ENCODE measurements around the gene SLC46A1. TPM values are rescaled to one million over a fixed set of nuclear protein-coding genes. Genes with fewer than 3 reads are reported as not detected.

The SLC46A1 gene
- total and polyA plus RNA-seq, 9 of the 15 experiments (the other 6 are each of a cell fraction or from before 2014, with no cell fraction given), result 0.24 to 5.5 (median 3.1) TPM

Small RNA genes within 50 kb of the gene (microRNA-seq; reads per million reads assigned to microRNA genes)
- 1.1 reads per million, percentile 10 among the genes with 10 or more reads in this experiment for gene MIR4723 (ENCODE audit: borderline microRNAs expressed)

Other genes starting within 250 kb of the SLC46A1 start
Only the 7 nearest of the 15 such genes appear.
- gene IFT20, start 70.7 kb downstream of the SLC46A1 start, total RNA-seq (2014; rRNA removed), result 25.1 and 25.5 TPM in 2 replicates
- gene IFT20, start 70.7 kb downstream of the SLC46A1 start, total RNA-seq (2014; rRNA removed; fragmentation: Illumina TruSeq; extraction: Trizol), result 20.9 and 26.8 TPM in 2 replicates
- gene IFT20, start 70.7 kb downstream of the SLC46A1 start, total RNA-seq (2015; rRNA removed; fragmentation: Illumina TruSeq; extraction: Trizol), result 14.3 and 14.6 TPM in 2 replicates
- 20.1 and 25.2 TPM in 2 replicates for gene IFT20, start 70.7 kb downstream of the SLC46A1 start, total RNA-seq (2021)
- 35.8 and 38.6 TPM in 2 replicates for gene IFT20, start 70.7 kb downstream of the SLC46A1 start, polyA plus RNA-seq (2011; rRNA removed)
- 19.0 and 19.4 TPM in 2 replicates for gene IFT20, start 70.7 kb downstream of the SLC46A1 start, polyA plus RNA-seq (2014; fragmentation: Illumina TruSeq; extraction: Trizol)
- 10 to 100 TPM; 11.2 to 17.7 TPM for gene IFT20, start 70.7 kb downstream of the SLC46A1 start, polyA plus RNA-seq (2014; fragmentation: Nextera tagmentation; extraction: Ambion mirVana)
- 37.6 and 45.4 TPM in 2 replicates for gene IFT20, start 70.7 kb downstream of the SLC46A1 start, polyA plus RNA-seq (2014; rRNA removed)
- gene TNFAIP1, start 70.5 kb downstream of the SLC46A1 start, total RNA-seq (2014; rRNA removed), result 9.0 and 15.1 TPM in 2 replicates
- gene TNFAIP1, start 70.5 kb downstream of the SLC46A1 start, total RNA-seq (2014; rRNA removed; fragmentation: Illumina TruSeq; extraction: Trizol), result 6.3 and 8.2 TPM in 2 replicates
- 7.7 and 8.0 TPM in 2 replicates for gene TNFAIP1, start 70.5 kb downstream of the SLC46A1 start, total RNA-seq (2015; rRNA removed; fragmentation: Illumina TruSeq; extraction: Trizol)
- 18.9 and 20.1 TPM in 2 replicates for gene TNFAIP1, start 70.5 kb downstream of the SLC46A1 start, total RNA-seq (2021)
- 13.7 and 18.8 TPM in 2 replicates for gene TNFAIP1, start 70.5 kb downstream of the SLC46A1 start, polyA plus RNA-seq (2011; rRNA removed)
- gene TNFAIP1, start 70.5 kb downstream of the SLC46A1 start, polyA plus RNA-seq (2014; fragmentation: Illumina TruSeq; extraction: Trizol), result 15.2 and 15.4 TPM in 2 replicates
- 1 to 10 TPM; 2.1 to 2.9 TPM for gene TNFAIP1, start 70.5 kb downstream of the SLC46A1 start, polyA plus RNA-seq (2014; fragmentation: Nextera tagmentation; extraction: Ambion mirVana)
- gene TNFAIP1, start 70.5 kb downstream of the SLC46A1 start, polyA plus RNA-seq (2014; rRNA removed), result 8.1 and 15.4 TPM in 2 replicates
- 121 and 122 TPM in 2 replicates for gene POLDIP2, start 48.7 kb downstream of the SLC46A1 start, total RNA-seq (2014; rRNA removed)
- gene POLDIP2, start 48.7 kb downstream of the SLC46A1 start, total RNA-seq (2014; rRNA removed; fragmentation: Illumina TruSeq; extraction: Trizol), result 59.5 and 62.7 TPM in 2 replicates
- 70.6 and 71.4 TPM in 2 replicates for gene POLDIP2, start 48.7 kb downstream of the SLC46A1 start, total RNA-seq (2015; rRNA removed; fragmentation: Illumina TruSeq; extraction: Trizol)
- gene POLDIP2, start 48.7 kb downstream of the SLC46A1 start, total RNA-seq (2021), result 106 and 108 TPM in 2 replicates
- 64.6 and 105 TPM in 2 replicates for gene POLDIP2, start 48.7 kb downstream of the SLC46A1 start, polyA plus RNA-seq (2011; rRNA removed)
- 127 and 137 TPM in 2 replicates for gene POLDIP2, start 48.7 kb downstream of the SLC46A1 start, polyA plus RNA-seq (2014; fragmentation: Illumina TruSeq; extraction: Trizol)
- gene POLDIP2, start 48.7 kb downstream of the SLC46A1 start, polyA plus RNA-seq (2014; fragmentation: Nextera tagmentation; extraction: Ambion mirVana), result 10 to 100 TPM; 22.0 to 25.1 TPM
- gene POLDIP2, start 48.7 kb downstream of the SLC46A1 start, polyA plus RNA-seq (2014; rRNA removed), result 104 and 109 TPM in 2 replicates
- gene SEBOX, start 41.0 kb downstream of the SLC46A1 start, total RNA-seq (2014; rRNA removed), result not detected in 2 replicates
- gene SEBOX, start 41.0 kb downstream of the SLC46A1 start, total RNA-seq (2014; rRNA removed; fragmentation: Illumina TruSeq; extraction: Trizol), result not detected in 2 replicates
- gene SEBOX, start 41.0 kb downstream of the SLC46A1 start, total RNA-seq (2015; rRNA removed; fragmentation: Illumina TruSeq; extraction: Trizol), result not detected in 2 replicates
- gene SEBOX, start 41.0 kb downstream of the SLC46A1 start, total RNA-seq (2021), result not detected in 2 replicates
- gene SEBOX, start 41.0 kb downstream of the SLC46A1 start, polyA plus RNA-seq (2011; rRNA removed), result not detected in 2 replicates
- gene SEBOX, start 41.0 kb downstream of the SLC46A1 start, polyA plus RNA-seq (2014; fragmentation: Illumina TruSeq; extraction: Trizol), result not detected in 2 replicates
- not detected for gene SEBOX, start 41.0 kb downstream of the SLC46A1 start, polyA plus RNA-seq (2014; fragmentation: Nextera tagmentation; extraction: Ambion mirVana)
- gene SEBOX, start 41.0 kb downstream of the SLC46A1 start, polyA plus RNA-seq (2014; rRNA removed), result not detected in 2 replicates
- 0.14 and 0.33 TPM in 2 replicates for gene VTN, start 35.9 kb downstream of the SLC46A1 start, total RNA-seq (2014; rRNA removed)
- gene VTN, start 35.9 kb downstream of the SLC46A1 start, total RNA-seq (2014; rRNA removed; fragmentation: Illumina TruSeq; extraction: Trizol), result not detected in 2 replicates
- 0.15 and 0.36 TPM in 2 replicates for gene VTN, start 35.9 kb downstream of the SLC46A1 start, total RNA-seq (2015; rRNA removed; fragmentation: Illumina TruSeq; extraction: Trizol)
- 0.86 and 2.3 TPM in 2 replicates for gene VTN, start 35.9 kb downstream of the SLC46A1 start, total RNA-seq (2021)
- 0.11 and 0.17 TPM in 2 replicates for gene VTN, start 35.9 kb downstream of the SLC46A1 start, polyA plus RNA-seq (2011; rRNA removed)
- gene VTN, start 35.9 kb downstream of the SLC46A1 start, polyA plus RNA-seq (2014; fragmentation: Illumina TruSeq; extraction: Trizol), result 0.13 and 0.68 TPM in 2 replicates
- gene VTN, start 35.9 kb downstream of the SLC46A1 start, polyA plus RNA-seq (2014; fragmentation: Nextera tagmentation; extraction: Ambion mirVana), result 1 to 10 TPM in 1 of 2 experiments, under 1 TPM in 1; 0.22 to 1.0 TPM
- 0.64 and 0.82 TPM in 2 replicates for gene VTN, start 35.9 kb downstream of the SLC46A1 start, polyA plus RNA-seq (2014; rRNA removed)
- 0.08 and 0.09 TPM in 2 replicates for gene SARM1, start 34.5 kb downstream of the SLC46A1 start, total RNA-seq (2014; rRNA removed)
- gene SARM1, start 34.5 kb downstream of the SLC46A1 start, total RNA-seq (2014; rRNA removed; fragmentation: Illumina TruSeq; extraction: Trizol), result 0.10 and 0.29 TPM in 2 replicates
- gene SARM1, start 34.5 kb downstream of the SLC46A1 start, total RNA-seq (2015; rRNA removed; fragmentation: Illumina TruSeq; extraction: Trizol), result 0.08 and 0.11 TPM in 2 replicates
- 0.54 and 0.55 TPM in 2 replicates for gene SARM1, start 34.5 kb downstream of the SLC46A1 start, total RNA-seq (2021)
- 0.15 and 0.30 TPM in 2 replicates for gene SARM1, start 34.5 kb downstream of the SLC46A1 start, polyA plus RNA-seq (2011; rRNA removed)
- 0.07 and 0.12 TPM in 2 replicates for gene SARM1, start 34.5 kb downstream of the SLC46A1 start, polyA plus RNA-seq (2014; fragmentation: Illumina TruSeq; extraction: Trizol)
- not detected for gene SARM1, start 34.5 kb downstream of the SLC46A1 start, polyA plus RNA-seq (2014; fragmentation: Nextera tagmentation; extraction: Ambion mirVana)
- 0.04 and 0.31 TPM in 2 replicates for gene SARM1, start 34.5 kb downstream of the SLC46A1 start, polyA plus RNA-seq (2014; rRNA removed)
- gene SLC13A2, start 67.4 kb upstream of the SLC46A1 start, total RNA-seq (2014; rRNA removed), result not detected in 2 replicates
- gene SLC13A2, start 67.4 kb upstream of the SLC46A1 start, total RNA-seq (2014; rRNA removed; fragmentation: Illumina TruSeq; extraction: Trizol), result not detected in 2 replicates
- gene SLC13A2, start 67.4 kb upstream of the SLC46A1 start, total RNA-seq (2015; rRNA removed; fragmentation: Illumina TruSeq; extraction: Trizol), result not detected in 2 replicates
- 0.13 TPM in 1 of 2 replicates, not detected in the other for gene SLC13A2, start 67.4 kb upstream of the SLC46A1 start, total RNA-seq (2021)
- gene SLC13A2, start 67.4 kb upstream of the SLC46A1 start, polyA plus RNA-seq (2011; rRNA removed), result not detected in 2 replicates
- gene SLC13A2, start 67.4 kb upstream of the SLC46A1 start, polyA plus RNA-seq (2014; fragmentation: Illumina TruSeq; extraction: Trizol), result not detected in 2 replicates
- gene SLC13A2, start 67.4 kb upstream of the SLC46A1 start, polyA plus RNA-seq (2014; fragmentation: Nextera tagmentation; extraction: Ambion mirVana), result not detected
- not detected in 2 replicates for gene SLC13A2, start 67.4 kb upstream of the SLC46A1 start, polyA plus RNA-seq (2014; rRNA removed)

Measured in K562 (cell line).